K562 (cell line): ENCODE data around the gene OLAH. TPM values are rescaled to one million over a fixed set of nuclear protein-coding genes. Genes with fewer than 3 reads are reported as not detected.
A peak's percentile ranks its signal among the peaks of the same experiment; 100 is the strongest.
"Not testable (repeated sequence)": the region's sequence is repeated elsewhere in the genome, so short reads cannot be mapped to it uniquely, and the experiment has no call there.

Experiments
- ATAC-seq: fragments of 200-7000 bp; cut with Tn5 transposase; 3 replicates; pipeline ENCODE4 v1.9.1; 2020; ENCODE audit warnings: moderate library complexity
- BruUV-seq: library from RNA; stranded (reverse); fragments of 400-500 nt; replicated peaks from 2 replicates; lab custom pipeline; 2021; lab: Mats Ljungman, UMichigan
- CTCF ChIA-PET: fragments of 300-600 bp; formaldehyde crosslinking; extraction: SDS; loops from one replicate; lab custom pipeline; 2021; ENCODE audit warnings: low intra/inter-chr PET ratio; lab: Yijun Ruan, JAX
- POLR2A ChIA-PET: fragments of 300-600, 350-650 bp; sonication (Branson Sonifier 250); formaldehyde crosslinking; extraction: SDS; loops from one replicate; lab custom pipeline; 2021; ENCODE audit warnings: antibody characterized with exemption, inconsistent platforms; lab: Yijun Ruan, JAX
- DNase-seq, 4 experiments: peaks; one replicate each; pipeline versions ENCODE4 v3.0.0 to v3.0.0-alpha.2; 2011 to 2018; ENCODE audit warnings: low spot score in 3 of 4, mixed read lengths in 3 of 4; ENCODE audit errors: extremely low read depth in 1 of 4
- FAIRE-seq: peaks from 2 replicates; lab custom pipeline; 2011; peaks lifted over from hg19 to GRCh38; lab: Jason Lieb, UNC
- H2AFZ ChIP-seq: 2 replicates; pipeline ENCODE4 v1.6.0; 2011; ENCODE audit warnings: low read depth, low read length, control low read depth, inconsistent platforms
- H3K27ac ChIP-seq: fragments of 200-600 bp; 3 replicates; pipeline ENCODE4 v1.8.0; 2011; ENCODE audit warnings: low read depth, mild to moderate bottlenecking, control low read depth, inconsistent platforms, low read length, moderate library complexity, mixed read lengths; ENCODE audit errors: extremely low read depth
- H3K27me3 ChIP-seq, 2 experiments: fragments of 300-600 bp in 1 of 2; 2 replicates in 1 of 2; 3 replicates in 1 of 2; pipeline versions ENCODE4 v1.6.0 to v1.8.0; 2011; ENCODE audit warnings: inconsistent platforms in 2 of 2, low read length in 2 of 2, mild to moderate bottlenecking in 1 of 2, mixed read lengths in 1 of 2, moderate library complexity in 1 of 2; ENCODE audit not compliant: control insufficient read depth in 2 of 2, insufficient read depth in 2 of 2
- H3K36me3 ChIP-seq: fragments of 300-600 bp; 3 replicates; pipeline ENCODE4 v1.8.0; 2011; ENCODE audit warnings: mild to moderate bottlenecking, low read length, inconsistent platforms; ENCODE audit not compliant: control insufficient read depth, insufficient read depth
- H3K4me1 ChIP-seq, 2 experiments: fragments of 200-600 bp in 1 of 2; replicated peaks in 1 of 2; 2 replicates in 1 of 2; 3 replicates in 1 of 2; pipeline versions ENCODE4 v1.5.1 to v1.8.0; 2011; ENCODE audit warnings: inconsistent platforms in 2 of 2, low read length in 2 of 2, mild to moderate bottlenecking in 1 of 2, mixed read lengths in 1 of 2, moderate library complexity in 1 of 2; ENCODE audit not compliant: control insufficient read depth in 2 of 2, insufficient read depth in 2 of 2
- H3K4me2 ChIP-seq: 2 replicates; pipeline ENCODE4 v1.6.1; 2011; ENCODE audit warnings: low read length, control low read depth, inconsistent platforms, mixed read lengths; ENCODE audit not compliant: insufficient read depth
- H3K4me3 ChIP-seq: fragments of 200-600 bp; sonication (generic), shearing (Covaris generic); 2 replicates; pipeline ENCODE4 v1.5.1; 2016; ENCODE audit warnings: control low read depth, inconsistent platforms
- H3K79me2 ChIP-seq: fragments of 200-600 bp; 3 replicates; pipeline ENCODE4 v1.8.0; 2011; ENCODE audit warnings: low read length, inconsistent platforms; ENCODE audit not compliant: control insufficient read depth, insufficient read depth
- H3K9ac ChIP-seq, 2 experiments: 2 replicates each; pipeline versions ENCODE4 v1.6.0 to v1.6.1; 2011; ENCODE audit warnings: low read depth in 2 of 2, low read length in 2 of 2, control low read depth in 1 of 2, inconsistent platforms in 1 of 2, mild to moderate bottlenecking in 1 of 2, mixed read lengths in 1 of 2; ENCODE audit not compliant: insufficient read depth in 1 of 2
- H3K9me1 ChIP-seq: one replicate; pipeline ENCODE4 v1.6.0; 2011; ENCODE audit warnings: inconsistent platforms, mild to moderate bottlenecking, low read length, moderate library complexity; ENCODE audit not compliant: control insufficient read depth, insufficient read depth
- H3K9me3 ChIP-seq: replicated peaks from 2 replicates; pipeline ENCODE4 v1.5.1; 2011; ENCODE audit warnings: low read depth, low read length, inconsistent platforms; ENCODE audit not compliant: control insufficient read depth, insufficient read depth
- H4K20me1 ChIP-seq: replicated peaks from 2 replicates; pipeline ENCODE4 v1.6.1; 2011; ENCODE audit warnings: low read length, inconsistent platforms, mixed read lengths; ENCODE audit not compliant: control insufficient read depth, insufficient read depth
- C11orf30 ChIP-seq: fragments of 450-650 bp; IDR thresholded peaks from 2 replicates; pipeline ENCODE4 v1.6.1; 2016; ENCODE audit warnings: low read depth, mild to moderate bottlenecking
- MAFF ChIP-seq: IDR thresholded peaks from 2 replicates; pipeline ENCODE4 v1.6.1; 2012; ENCODE audit warnings: low read length, improper control_type of control experiment
- MAFG ChIP-seq: fragments of 450-650 bp; conservative IDR thresholded peaks from 2 replicates; pipeline ENCODE4 v1.6.1; 2016; ENCODE audit warnings: missing genetic modification characterization, missing compliant biosample characterization
- MEIS2 ChIP-seq: fragments of 450-650 bp; IDR thresholded peaks from 2 replicates; pipeline ENCODE4 v1.6.1; 2014; ENCODE audit warnings: mild to moderate bottlenecking; ENCODE audit not compliant: partially characterized antibody
- NFE2 ChIP-seq: IDR thresholded peaks from 2 replicates; pipeline ENCODE4 v1.6.1; 2014; ENCODE audit warnings: antibody characterized with exemption, low read depth
- WGBS: fragments of 100-300 bp; shearing (Covaris generic); methylation state at CpG from one replicate; pipeline ENCODE4 v1.1.6; 2016; ENCODE audit warnings: low coverage, mixed read lengths; ENCODE audit not compliant: insufficient coverage; ENCODE audit errors: missing lambda C conversion rate; 5-methylcytosine and 5-hydroxymethylcytosine counted together
- in situ Hi-C: fragments of 300-500 bp; cut with MboI; formaldehyde crosslinking; loops from 4 replicates; pipeline ENCODE4 v1.15.0; 2018; ENCODE audit warnings: inconsistent platforms, mixed read lengths
- intact Hi-C: fragments of 100-400 bp; cut with micrococcal nuclease; formaldehyde crosslinking; loops from 2 replicates; pipeline ENCODE4 v1.14.2; 2022
- polyA plus RNA-seq, 8 experiments: library from polyadenylated mRNA; depleted of rRNA in 4 of 8; stranded (reverse) in 5 of 8; unstranded in 3 of 8; fragments of >200 nt; fragmentation: Nextera tagmentation in 2 of 8; fragmentation: Illumina TruSeq in 1 of 8; extraction: Ambion mirVana in 2 of 8; extraction: Trizol in 1 of 8; gene quantifications; 2 replicates each; pipeline versions ENCODE4 v1.2.1 to v1.2.3, GENCODE V29; 2011 to 2014; ENCODE audit warnings: inconsistent platforms in 1 of 8, missing spikeins in 1 of 8
- total RNA-seq, 7 experiments: library from RNA; depleted of rRNA in 6 of 7; stranded (reverse); fragments of >200 nt in 6 of 7; fragmentation: Illumina TruSeq in 2 of 7; extraction: Trizol in 2 of 7; gene quantifications; 2 replicates each; pipeline versions ENCODE4 v1.2.1 to v1.2.3, GENCODE V29; 2011 to 2021; ENCODE audit warnings: low replicate concordance in 1 of 7
- TF ChIP-seq, protein P1 (sequence below), 2 experiments: IDR thresholded peaks in 1 of 2; conservative IDR thresholded peaks in 1 of 2; 2 replicates each; pipeline ENCODE4 v1.6.1; 2016; ENCODE audit warnings: low read depth in 2 of 2, mild to moderate bottlenecking in 1 of 2, missing compliant biosample characterization in 1 of 2, missing genetic modification characterization in 1 of 2, moderate library complexity in 1 of 2
- TF ChIP-seq, protein P2 (sequence below): fragments of 450-650 bp; IDR thresholded peaks from 2 replicates; pipeline ENCODE4 v1.6.1; 2016

The OLAH gene
- total and polyA plus RNA-seq, 9 of the 15 experiments (the other 6 are each of a cell fraction or from before 2014, with no cell fraction given) = 0.11 to 0.45 (median 0.18) TPM; not detected in 3

DNA sequence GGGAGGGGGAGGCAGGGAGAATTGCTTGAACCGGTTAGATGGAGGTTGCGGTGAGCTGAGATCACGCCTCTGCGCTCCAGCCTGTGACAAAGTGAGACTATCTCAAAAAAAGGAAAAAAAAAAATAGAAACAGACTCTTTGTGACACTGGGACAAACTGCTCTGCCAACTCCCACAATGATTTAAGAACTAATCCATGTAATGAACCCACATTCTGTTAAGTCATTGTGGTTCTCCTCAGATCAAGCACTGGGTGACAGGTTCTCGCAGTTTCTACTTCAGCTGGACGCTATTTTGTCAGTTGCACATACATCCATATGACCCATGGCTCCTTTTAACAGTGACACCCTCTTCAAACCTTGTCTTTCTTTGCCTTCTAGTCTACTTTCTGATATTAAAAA is 18.7 kb upstream of the OLAH start:
- H3K27me3 ChIP-seq, intact Hi-C loops, H3K9me1 ChIP-seq, CTCF ChIA-PET, H3K36me3 ChIP-seq, H3K4me3 ChIP-seq, POLR2A ChIA-PET, H3K79me2 ChIP-seq, BruUV-seq, H3K27ac ChIP-seq, H3K9ac ChIP-seq, H4K20me1 ChIP-seq, DNase-seq, FAIRE-seq, H3K4me2 ChIP-seq, in situ Hi-C loops, H2AFZ ChIP-seq, H3K9me3 ChIP-seq: not testable (repeated sequence)
- ATAC-seq = peak; percentile 32; the same call in 1 of the 3 replicates
- peaks cover 0 to 14% of the 10 kb centered on the region in 2 experiments; a peak in 3 of 5 replicates for H3K4me1 ChIP-seq
- WGBS = 53% methylated on average over 4 of the region's 6 CpGs
- TF ChIP-seq C11orf30 (peak; percentile 8; the same call in 1 of the 2 replicates), MEIS2 (peak; percentile 44), MAFF (peak; percentile 12; the same call in 1 of the 2 replicates), NFE2 (peak; percentile 40; the same call in 1 of the 2 replicates), MAFG (tag) (0 out of 2 replicates have a peak, but pooled peaks have one; percentile 10)
- TF ChIP-seq, protein P1, sequence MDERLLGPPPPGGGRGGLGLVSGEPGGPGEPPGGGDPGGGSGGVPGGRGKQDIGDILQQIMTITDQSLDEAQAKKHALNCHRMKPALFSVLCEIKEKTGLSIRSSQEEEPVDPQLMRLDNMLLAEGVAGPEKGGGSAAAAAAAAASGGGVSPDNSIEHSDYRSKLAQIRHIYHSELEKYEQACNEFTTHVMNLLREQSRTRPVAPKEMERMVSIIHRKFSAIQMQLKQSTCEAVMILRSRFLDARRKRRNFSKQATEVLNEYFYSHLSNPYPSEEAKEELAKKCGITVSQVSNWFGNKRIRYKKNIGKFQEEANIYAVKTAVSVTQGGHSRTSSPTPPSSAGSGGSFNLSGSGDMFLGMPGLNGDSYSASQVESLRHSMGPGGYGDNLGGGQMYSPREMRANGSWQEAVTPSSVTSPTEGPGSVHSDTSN (CRISPR knock-in tag; IDR thresholded peaks at IDR 0.05; ENCODE audit: low read depth) = not testable (repeated sequence)
- TF ChIP-seq, protein P1 (tag; conservative IDR thresholded peaks at IDR 0.05; ENCODE audit: low read depth) = 0 out of 2 replicates have a peak, but pooled peaks have one; percentile 11
- TF ChIP-seq, protein P2, sequence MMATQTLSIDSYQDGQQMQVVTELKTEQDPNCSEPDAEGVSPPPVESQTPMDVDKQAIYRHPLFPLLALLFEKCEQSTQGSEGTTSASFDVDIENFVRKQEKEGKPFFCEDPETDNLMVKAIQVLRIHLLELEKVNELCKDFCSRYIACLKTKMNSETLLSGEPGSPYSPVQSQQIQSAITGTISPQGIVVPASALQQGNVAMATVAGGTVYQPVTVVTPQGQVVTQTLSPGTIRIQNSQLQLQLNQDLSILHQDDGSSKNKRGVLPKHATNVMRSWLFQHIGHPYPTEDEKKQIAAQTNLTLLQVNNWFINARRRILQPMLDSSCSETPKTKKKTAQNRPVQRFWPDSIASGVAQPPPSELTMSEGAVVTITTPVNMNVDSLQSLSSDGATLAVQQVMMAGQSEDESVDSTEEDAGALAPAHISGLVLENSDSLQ = 0 out of 2 replicates have a peak, but pooled peaks have one; percentile 10
